Stimulated activated CD8-positive, alpha-beta memory T cell treated with anti-CD3 and anti-CD28 coated beads, Interleukin-12 subunit alpha, Interleukin-12 subunit beta, amount 100 ng/mL, for 1 hour (primary cell): ENCODE results near the gene ARHGAP30.
"Not testable (repeated sequence)": the region's sequence is repeated elsewhere in the genome, so short reads cannot be mapped to it uniquely, and the experiment has no call there.

Experiments used
- DNase-seq: peaks from one replicate; pipeline ENCODE4 v3.0.0-alpha.2; 2020; ENCODE audit warnings: low read depth

ARHGAP30 gene

DNA sequence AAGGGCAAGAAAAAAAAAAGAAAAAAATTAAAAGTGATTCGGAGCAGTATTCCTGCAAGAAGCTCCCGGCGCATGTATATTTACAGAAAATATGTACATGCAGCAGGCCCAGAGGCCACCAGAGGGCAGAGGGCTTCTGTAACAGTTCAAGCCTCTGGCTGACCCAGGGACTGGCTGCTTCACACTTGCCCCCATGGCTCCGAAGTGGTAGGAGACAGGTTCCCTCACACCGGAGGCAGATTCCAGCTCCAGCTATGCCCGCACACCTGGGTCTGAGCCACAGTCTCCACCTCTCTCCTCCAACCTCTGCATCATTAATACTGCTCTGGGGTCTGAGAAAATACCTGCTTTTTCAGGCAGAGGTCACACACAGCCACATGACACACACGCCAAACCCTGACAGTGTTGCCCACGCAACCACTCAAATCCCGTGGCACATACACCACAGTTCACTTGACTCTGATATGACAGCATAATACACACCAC lies 2.2 kb upstream of the ARHGAP30 start:
- DNase-seq = peak; percentile 27

DNA sequence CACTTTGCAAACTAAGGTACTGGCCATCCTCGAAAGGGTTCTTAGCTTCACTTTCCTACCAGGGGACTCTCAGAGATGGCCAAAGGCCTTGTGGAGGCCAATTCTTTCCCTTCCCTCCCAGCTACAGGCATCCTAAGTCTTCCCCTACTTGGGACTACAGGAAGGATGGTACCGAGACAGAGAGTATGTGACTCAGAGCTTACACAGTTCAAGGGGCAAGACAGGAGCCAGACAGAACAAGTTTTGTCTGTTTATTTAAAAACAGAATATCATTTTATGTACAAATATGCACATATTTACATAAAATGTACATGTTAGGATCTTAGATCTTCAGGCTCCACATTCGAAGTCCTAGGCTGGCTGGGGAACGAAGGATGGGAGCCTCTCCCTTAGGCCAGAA lies 1.1 kb upstream of the ARHGAP30 start:
- DNase-seq = no peak

DNA sequence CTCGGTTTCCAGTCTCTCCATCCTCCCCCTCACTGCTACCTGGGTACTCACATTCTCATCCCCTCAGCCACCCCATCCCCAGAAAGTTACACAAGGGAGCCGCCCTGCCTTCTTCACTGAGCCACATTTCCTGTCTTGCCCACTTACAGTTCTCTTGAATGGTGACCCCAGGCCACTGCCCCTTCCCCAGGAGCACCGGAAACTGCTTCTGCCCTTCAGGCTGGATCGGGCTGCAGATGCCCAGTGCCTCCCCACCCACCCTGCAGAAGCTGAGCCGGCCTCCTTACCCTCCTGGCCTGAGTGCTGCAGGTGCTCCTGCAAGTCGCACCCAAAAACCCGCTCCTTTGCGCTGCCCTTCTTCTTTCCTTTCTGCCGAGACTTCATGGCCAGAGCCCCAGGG lies 450 bp downstream of the ARHGAP30 start:
- no peak for DNase-seq

- DNase-seq = peak; percentile 72
Observed at GRCh38 chr1:161068306-161069234, 1.1 kb downstream of the ARHGAP30 start.

DNA sequence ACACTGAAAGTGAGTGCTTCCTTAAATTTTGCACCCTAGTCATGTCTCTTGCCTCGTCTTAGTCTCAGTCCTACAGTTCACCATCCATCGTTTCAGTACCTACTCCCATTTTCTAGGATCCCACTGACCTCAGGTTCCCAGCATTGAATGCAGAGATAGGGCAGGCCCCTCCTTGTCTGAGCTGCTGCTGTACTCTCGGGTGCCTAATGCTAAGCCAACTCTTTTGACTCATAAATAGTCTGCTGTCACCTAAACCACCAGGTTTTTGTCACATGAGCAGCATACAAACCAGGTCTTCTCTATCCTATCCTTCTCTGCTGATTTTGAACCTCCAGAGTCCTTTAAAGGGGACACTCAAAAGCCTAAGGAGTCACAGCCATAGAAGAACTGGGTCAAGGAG lies 3.0 kb downstream of the ARHGAP30 start:
- no peak for DNase-seq

GRCh38 chr1:161065681-161066080 lies 4.0 kb downstream of the ARHGAP30 start:
- not testable (repeated sequence) for DNase-seq

DNA sequence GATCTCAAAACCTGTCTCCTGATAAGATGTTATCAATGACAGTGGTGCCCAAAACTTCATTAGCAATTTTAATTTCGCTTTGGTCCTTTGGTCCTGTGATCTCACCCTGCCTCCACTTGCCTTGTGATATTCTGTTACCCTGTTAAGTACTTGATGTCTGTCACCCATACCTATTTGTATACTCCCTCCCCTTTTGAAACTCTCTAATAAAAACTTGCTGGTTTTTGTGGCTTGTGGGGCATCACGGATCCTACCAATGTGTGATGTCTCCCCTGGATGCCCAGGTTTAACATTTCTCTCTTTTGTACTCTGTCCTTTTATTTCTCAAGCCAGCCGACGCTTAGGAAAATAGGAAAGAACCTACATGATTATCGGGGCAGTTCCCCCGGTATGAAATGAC lies 5.8 kb downstream of the ARHGAP30 start:
- not testable (repeated sequence) for DNase-seq

DNA sequence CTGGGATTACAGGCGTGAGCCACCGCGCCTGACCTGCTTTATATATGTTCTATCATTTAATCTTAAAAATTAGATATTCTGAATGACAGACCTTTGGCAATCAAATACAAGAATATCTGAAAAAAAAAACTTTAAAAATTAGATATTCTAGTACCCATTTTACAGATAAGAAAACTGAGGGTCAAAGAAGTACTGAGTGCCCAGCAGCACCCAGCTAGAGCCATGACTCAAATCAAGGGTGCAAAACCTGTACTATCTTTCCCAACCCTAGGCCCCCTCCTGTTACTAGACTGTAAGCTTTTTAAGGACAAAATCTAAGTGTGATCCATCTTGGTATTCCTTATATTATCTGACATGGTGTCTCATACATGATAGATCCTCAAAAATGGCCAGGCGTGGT lies 8.3 kb downstream of the ARHGAP30 start:
- DNase-seq = no peak

DNA sequence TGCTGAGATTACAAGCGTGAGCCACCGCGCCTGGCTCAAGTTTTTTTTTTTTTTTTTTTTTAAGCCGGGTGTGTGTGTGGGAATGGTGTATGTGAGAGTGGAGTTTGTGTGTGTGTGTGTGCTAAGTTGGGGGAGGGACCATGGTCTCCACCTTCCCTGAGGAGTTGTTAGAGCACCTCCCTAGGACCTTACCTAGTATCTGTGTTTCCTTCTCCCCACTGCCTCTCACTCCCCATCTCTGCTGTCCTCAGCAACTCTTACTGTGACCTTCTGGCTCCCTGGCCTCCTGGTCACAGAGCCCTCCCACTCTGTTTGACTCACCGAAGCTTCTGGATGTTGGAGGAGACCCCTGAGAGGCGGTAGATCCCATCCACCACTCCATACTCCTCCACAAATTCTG lies 10.4 kb downstream of the ARHGAP30 start:
- DNase-seq = no peak

GRCh38 chr1:161054805-161055204 lies 14.9 kb downstream of the ARHGAP30 start:
- DNase-seq = no peak

- no peak for DNase-seq
Observed at GRCh38 chr1:161054232-161054631, 15.5 kb downstream of the ARHGAP30 start.

DNA sequence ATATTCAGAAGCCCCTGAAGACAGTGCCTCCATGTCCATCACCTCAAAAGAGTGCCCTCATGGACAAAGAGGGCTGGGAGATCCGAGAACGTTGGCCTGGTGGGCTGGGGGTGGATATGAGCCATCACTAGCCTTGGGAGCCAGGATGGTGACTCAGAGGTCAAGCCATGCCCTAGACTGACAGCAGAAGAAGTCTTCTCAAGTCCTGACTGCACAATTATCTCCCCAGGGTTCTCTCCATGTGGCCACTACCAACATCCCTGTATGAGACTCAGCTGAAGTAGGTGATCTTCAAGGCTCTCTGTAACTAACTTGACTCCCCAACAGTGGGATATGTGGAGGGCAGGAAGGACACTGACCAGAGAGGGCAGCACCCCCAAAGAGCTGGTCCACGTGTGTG lies 16.8 kb downstream of the ARHGAP30 start:
- no peak for DNase-seq

DNA sequence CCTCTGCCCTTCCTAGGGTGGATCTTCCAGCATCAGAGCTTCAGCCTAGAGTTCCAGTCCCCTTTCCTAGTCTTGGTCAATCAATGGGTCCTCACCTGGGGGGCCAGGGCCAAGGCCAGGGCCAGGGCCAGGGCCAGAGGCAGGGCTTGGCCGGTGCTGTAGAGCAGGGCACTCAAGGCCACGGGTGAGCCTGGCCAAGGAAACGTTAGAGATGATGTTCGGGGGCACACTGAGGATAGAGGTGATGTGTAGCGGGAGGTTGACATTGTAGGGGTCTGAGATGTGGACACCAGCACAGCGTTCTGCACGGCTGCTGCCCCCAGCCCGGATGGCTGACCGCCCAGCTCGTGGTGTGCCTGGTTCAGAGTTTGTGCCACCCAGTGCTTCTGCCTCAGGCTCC lies 18.5 kb downstream of the ARHGAP30 start:
- DNase-seq = no peak

DNA sequence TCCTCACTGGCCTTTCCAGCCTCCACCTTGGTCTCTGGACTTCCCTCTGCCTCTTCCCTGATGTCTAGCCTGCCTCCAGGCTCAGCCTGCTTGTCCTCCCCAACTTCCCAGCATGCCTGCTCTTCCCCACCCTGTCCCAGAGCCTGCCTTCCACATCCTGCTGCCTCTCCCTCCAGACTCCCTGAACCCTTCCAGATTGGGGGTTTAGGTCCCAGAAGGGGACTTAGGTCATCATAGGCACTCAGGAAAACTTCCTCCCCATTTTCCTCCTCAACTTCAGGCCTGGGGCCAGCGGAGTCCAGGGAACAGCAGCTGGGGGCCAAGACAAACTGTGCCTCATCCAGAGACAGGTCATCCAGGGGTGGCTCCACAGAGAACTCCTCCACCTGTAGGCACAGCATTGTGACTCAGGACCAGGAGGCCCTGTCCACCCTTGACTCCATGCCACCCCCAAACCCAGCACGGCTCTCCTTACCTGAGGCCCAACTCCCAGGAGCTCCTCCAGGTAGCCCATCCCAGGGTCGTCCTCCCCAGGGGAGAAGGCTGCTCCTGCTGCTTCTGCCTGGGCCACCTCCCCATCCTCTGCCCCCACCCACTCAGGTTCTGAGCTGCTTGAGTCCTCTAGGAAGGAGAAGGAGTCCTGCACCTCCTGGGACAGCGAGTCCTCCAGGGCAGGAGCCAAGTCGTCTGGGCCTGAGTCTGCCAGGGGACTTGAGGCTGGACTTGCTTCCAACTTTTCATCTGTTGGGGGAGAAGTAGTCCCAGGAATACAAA lies 20.6 kb downstream of the ARHGAP30 start:
- no peak for DNase-seq

GRCh38 chr1:161047436-161048420 lies 22.0 kb downstream of the ARHGAP30 start:
- no peak for DNase-seq

GRCh38 chr1:161046605-161047228 lies 23.0 kb downstream of the ARHGAP30 start:
- no peak for DNase-seq

DNA sequence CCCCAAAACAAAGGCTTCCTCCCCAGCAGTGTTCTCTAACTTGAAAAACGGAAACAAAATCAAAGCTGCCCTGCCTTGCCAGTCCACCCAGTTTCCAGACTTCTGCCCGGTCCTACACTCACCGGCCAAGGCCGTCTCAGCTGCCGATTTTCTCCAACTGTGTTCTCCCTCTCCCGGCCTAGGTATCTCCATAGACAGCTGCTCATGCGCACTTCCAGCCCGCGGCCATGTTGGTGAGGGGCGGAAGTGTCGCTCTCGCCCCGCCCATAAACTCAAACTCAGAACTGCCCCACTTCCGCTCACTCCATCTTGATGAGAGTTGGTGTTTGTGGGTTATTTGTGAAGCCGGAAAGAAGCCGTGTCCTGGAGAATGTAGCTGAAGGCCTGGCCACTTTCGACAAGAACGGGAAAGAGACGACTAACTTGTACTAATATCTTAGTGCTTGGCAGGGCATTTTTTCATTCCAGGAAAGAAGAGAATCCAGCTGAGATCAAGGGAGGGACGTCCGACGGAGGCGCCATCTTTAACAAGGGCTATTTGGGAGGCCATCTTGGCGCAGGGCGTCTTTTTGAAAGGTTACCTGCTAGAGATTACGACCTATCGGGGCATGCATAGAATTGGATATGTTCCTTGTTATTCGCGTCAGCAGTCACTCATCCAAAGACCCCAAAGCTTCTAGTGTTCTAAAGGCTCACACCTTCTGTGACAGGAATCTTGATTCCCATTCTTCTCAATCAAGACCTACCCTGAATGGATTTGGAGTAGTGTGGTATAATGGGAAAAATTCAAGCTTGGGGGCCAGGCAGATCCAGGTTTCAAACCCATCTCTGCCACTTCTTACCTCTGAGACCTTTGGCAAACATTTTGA lies 23.7 kb downstream of the ARHGAP30 start, which contains the start of gene USF1:
TSS of gene USF1 (minus strand) at position 242 of the 869 bp plus-strand sequence. CDS start 2,702 bp downstream, outside the sequence.
- peak; percentile 85 for DNase-seq

- DNase-seq = peak; percentile 48
Observed at GRCh38 chr1:161044908-161045735, 24.6 kb downstream of the ARHGAP30 start.

DNA sequence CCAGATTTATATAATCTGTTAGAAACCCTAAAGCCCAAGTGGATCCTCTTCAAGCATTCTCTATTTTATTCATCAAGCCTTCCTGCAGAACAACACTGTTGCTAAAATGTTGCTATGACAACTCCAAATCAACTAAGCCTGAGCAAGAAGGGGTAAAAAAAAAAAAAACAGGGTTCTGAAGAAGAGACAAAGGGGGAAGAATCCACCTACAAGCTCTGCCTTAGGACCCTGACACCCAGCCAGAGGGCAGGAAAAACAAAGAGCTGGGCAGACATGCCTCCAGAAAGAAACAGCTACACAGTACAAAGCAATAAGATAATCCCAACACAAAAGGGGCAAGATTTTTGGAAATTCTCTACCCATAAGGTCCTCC lies 25.2 kb downstream of the ARHGAP30 start:
- DNase-seq = no peak
